SH-SY5Y (cell line): Measurements from ENCODE around the gene FMO1.

Experiments
- GATA2 ChIP-seq: IDR thresholded peaks from 2 replicates; pipeline ENCODE4 v1.6.1; 2011; ENCODE audit warnings: mild to moderate bottlenecking, low read depth, low read length
- GATA3 ChIP-seq: IDR thresholded peaks from 2 replicates; pipeline ENCODE4 v1.6.1; 2011; ENCODE audit warnings: low read depth, mild to moderate bottlenecking, low read length, moderate library complexity

GRCh38 chr1:171206978-171207355, 41.3 kb upstream of the FMO1 start:
- TF ChIP-seq GATA3 (no peak), GATA2 (no peak)
